Osteoblast (primary cell): ENCODE data around the gene MDFI. TPM values are rescaled to one million over a fixed set of nuclear protein-coding genes. Genes with fewer than 3 reads are reported as not detected.

Experiments
- DNase-seq: peaks from one replicate; pipeline ENCODE4 v3.0.0; 2011; ENCODE audit warnings: low spot score, mixed read lengths; ENCODE audit not compliant: insufficient read length; ENCODE audit errors: missing footprints
- H2AFZ ChIP-seq: 2 replicates; pipeline ENCODE4 v1.6.0; 2011; ENCODE audit warnings: mild to moderate bottlenecking, low read length
- H3K27ac ChIP-seq: 2 replicates; pipeline ENCODE4 v1.5.1; 2011; ENCODE audit warnings: mild to moderate bottlenecking, low read depth, low read length, moderate library complexity
- H3K27me3 ChIP-seq: 2 replicates; pipeline ENCODE4 v1.6.0; 2012; ENCODE audit warnings: mild to moderate bottlenecking, control low read depth, inconsistent platforms, low read length, moderate library complexity; ENCODE audit not compliant: insufficient read depth
- H3K36me3 ChIP-seq: 2 replicates; pipeline ENCODE4 v1.5.1; 2011; ENCODE audit warnings: mild to moderate bottlenecking, low read length, control low read depth, moderate library complexity; ENCODE audit not compliant: insufficient read depth
- H3K4me1 ChIP-seq: 2 replicates; pipeline ENCODE4 v1.5.1; 2011; ENCODE audit warnings: mild to moderate bottlenecking, low read length, control low read depth, moderate library complexity; ENCODE audit not compliant: insufficient read depth
- H3K4me2 ChIP-seq: 2 replicates; pipeline ENCODE4 v1.6.0; 2011; ENCODE audit warnings: mild to moderate bottlenecking, low read length; ENCODE audit not compliant: insufficient read depth
- H3K4me3 ChIP-seq: fragments of 200-600 bp; sonication (generic); 3 replicates; pipeline ENCODE4 v1.5.1; 2012; ENCODE audit warnings: mild to moderate bottlenecking, low read length, inconsistent platforms; ENCODE audit not compliant: insufficient read depth
- H3K79me2 ChIP-seq: 2 replicates; pipeline ENCODE4 v1.6.0; 2012; ENCODE audit warnings: mild to moderate bottlenecking, low read length, control low read depth, inconsistent platforms; ENCODE audit not compliant: insufficient read depth
- H3K9me3 ChIP-seq: 2 replicates; pipeline ENCODE4 v1.5.1; 2011; ENCODE audit warnings: low read depth, low read length, control low read depth
- H4K20me1 ChIP-seq: 2 replicates; pipeline ENCODE4 v1.6.0; 2012; ENCODE audit warnings: mild to moderate bottlenecking, low read length, control low read depth; ENCODE audit not compliant: insufficient read depth
- total RNA-seq: library from RNA; depleted of rRNA; stranded (reverse); fragments of >200 nt; gene quantifications from 2 replicates; pipeline ENCODE4 v1.2.3, GENCODE V29; 2012
- TF ChIP-seq, protein P1 (sequence below): IDR thresholded peaks from 2 replicates; pipeline ENCODE4 v1.5.1; 2011; ENCODE audit warnings: mild to moderate bottlenecking, low read depth, low read length, moderate library complexity; ENCODE audit errors: extremely low read depth

Gene MDFI
- total RNA-seq, 1 donor, result 0.72 TPM

DNA sequence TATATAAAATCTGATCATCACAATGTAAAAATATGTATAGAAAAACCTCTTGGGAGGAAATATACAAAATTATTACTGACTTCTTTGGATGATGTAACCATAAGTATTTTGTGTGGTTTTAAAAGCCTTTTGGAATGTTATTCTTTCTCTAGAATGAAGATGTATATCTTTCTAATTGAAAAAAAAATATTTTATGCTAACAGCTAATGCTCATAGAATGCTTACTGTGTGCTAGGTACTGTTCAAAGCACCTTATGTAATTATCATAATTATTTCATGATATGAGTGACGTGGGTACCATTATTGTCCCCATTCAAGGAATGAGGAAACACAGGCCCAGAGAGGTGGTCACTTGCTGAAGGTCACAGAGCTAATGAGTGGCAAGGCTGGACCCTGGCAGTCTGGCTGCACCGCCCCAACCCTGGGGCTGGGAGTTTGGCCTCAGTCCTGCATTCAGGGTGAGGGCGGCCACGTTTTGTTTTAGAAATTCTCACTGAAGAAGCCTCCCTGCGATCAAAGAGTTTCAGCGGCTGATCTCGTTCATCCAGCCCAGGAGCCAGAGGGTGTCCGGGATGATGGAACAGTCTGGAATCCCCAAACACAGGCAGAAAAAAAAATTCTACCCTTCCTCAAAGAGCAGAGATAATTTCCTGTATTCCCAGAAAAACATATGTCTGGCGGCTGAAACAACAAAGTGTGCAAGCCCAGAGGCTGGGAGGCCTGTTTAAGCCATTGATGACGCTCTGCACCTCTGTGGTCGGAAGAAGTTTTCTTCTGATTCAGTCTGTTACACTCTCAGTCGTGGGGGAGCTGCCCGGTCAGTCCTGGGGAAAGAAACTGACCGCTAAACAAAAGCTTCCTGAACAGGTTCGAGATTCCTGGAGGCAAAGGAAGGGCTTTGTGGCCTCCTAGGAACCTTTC is 59.9 kb downstream of the MDFI start:
- Histone ChIP-seq H3K4me1 (peaks cover 33% of the 10 kb centered on the region), H3K4me2 (peak overlapping the region; percentile 64), H2AFZ (peak overlapping the region; percentile 61), H3K27me3 (no peaks in the 10 kb centered on the region), H3K4me3 (peak overlapping the region; percentile 46), H3K79me2 (peaks cover 8% of the 10 kb centered on the region), H3K36me3 (no peaks in the 10 kb centered on the region), H4K20me1 (peaks cover 12% of the 10 kb centered on the region), H3K27ac (peak overlapping the region; percentile 98), H3K9me3 (no peaks in the 10 kb centered on the region)
- TF ChIP-seq, protein P1, sequence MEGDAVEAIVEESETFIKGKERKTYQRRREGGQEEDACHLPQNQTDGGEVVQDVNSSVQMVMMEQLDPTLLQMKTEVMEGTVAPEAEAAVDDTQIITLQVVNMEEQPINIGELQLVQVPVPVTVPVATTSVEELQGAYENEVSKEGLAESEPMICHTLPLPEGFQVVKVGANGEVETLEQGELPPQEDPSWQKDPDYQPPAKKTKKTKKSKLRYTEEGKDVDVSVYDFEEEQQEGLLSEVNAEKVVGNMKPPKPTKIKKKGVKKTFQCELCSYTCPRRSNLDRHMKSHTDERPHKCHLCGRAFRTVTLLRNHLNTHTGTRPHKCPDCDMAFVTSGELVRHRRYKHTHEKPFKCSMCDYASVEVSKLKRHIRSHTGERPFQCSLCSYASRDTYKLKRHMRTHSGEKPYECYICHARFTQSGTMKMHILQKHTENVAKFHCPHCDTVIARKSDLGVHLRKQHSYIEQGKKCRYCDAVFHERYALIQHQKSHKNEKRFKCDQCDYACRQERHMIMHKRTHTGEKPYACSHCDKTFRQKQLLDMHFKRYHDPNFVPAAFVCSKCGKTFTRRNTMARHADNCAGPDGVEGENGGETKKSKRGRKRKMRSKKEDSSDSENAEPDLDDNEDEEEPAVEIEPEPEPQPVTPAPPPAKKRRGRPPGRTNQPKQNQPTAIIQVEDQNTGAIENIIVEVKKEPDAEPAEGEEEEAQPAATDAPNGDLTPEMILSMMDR, result no peak
- DNase-seq, result peak; percentile 98

DNA sequence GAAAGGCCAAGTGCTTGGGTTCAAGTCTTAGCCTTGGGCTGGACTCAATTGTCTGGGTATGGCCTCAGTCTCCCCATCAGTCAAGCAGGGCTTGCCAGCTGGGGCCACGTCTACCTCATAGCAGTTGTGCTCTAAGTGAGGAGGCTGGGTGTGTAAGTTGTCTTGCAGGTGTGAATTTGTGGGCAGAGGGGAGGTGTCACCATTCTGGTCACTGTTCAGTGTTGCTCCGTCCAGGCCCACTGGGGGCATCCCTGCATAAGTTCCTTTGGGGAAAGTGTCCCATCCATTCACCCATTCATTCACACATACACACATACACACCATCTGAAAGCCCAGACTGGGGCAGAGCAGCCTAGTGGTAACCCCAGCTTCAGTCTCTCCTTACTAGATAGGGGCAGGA is 60.8 kb downstream of the MDFI start:
- Histone ChIP-seq H3K4me2 (peak overlapping the region; percentile 64), H3K27me3 (no peaks in the 10 kb centered on the region), H2AFZ (no peak overlapping the region), H4K20me1 (peaks cover 11% of the 10 kb centered on the region), H3K27ac (peak overlapping the region; percentile 98), H3K9me3 (no peaks in the 10 kb centered on the region), H3K4me3 (peak overlapping the region; percentile 46), H3K36me3 (no peaks in the 10 kb centered on the region), H3K4me1 (peaks cover 33% of the 10 kb centered on the region), H3K79me2 (peaks cover 13% of the 10 kb centered on the region)
- no peak for DNase-seq
- TF ChIP-seq, protein P1, result no peak

DNA sequence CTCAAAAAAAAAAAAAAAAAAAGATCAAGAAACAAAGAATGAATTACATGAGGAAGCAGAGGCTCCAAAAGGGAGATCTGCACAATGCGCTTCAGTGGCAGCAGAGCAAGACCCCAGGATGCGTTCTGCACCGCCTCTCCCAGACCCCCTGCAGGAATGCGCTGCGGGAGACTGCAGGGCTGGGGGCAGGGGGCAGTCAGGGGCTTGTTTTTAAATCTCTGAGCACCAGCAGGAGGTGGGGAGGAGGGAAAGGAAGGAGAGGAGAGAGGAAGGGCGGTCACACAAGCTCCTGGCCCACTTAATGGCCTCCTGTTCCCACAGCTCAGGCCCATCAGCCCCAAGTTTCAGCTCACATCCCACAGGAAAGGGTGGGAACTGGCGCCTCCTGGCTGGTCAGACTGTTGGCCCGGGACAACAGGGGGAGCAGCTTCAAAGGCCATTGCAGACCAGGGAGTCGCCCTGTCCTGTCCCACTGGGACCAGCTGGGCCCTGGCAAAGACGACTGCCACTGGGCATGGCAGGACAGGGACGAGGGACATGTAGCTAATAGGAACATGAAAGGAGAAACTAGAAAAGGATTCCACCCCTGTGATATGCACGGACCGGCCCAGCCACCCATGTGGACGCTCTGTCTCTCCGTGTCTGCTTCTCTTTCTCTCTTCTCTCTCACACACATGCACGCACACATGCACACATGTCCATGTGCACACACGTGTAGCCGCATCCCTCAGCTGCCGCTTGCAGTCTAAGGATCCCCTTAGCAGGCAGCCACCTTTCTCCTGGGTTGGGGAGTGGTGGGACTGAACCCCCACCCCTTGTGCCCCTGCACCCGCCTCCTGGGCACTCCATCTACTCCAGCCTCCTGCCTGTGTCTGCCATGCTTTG is 62.4 kb downstream of the MDFI start:
- no peaks in the 10 kb centered on the region for H4K20me1 ChIP-seq
- no peak for DNase-seq
- H3K4me2 ChIP-seq, result no peak overlapping the region
- no peaks in the 10 kb centered on the region for H3K27me3 ChIP-seq
- H3K4me1 ChIP-seq, result peaks cover 27% of the 10 kb centered on the region
- no peak overlapping the region for H3K4me3 ChIP-seq
- H3K9me3 ChIP-seq, result no peaks in the 10 kb centered on the region
- no peak overlapping the region for H3K27ac ChIP-seq
- no peaks in the 10 kb centered on the region for H3K36me3 ChIP-seq
- no peak overlapping the region for H2AFZ ChIP-seq
- peaks cover 23% of the 10 kb centered on the region for H3K79me2 ChIP-seq
- TF ChIP-seq, protein P1, result no peak
